WTC11 (cell line): Measurements from ENCODE around the gene LRMDA. TPM values are rescaled to one million over a fixed set of nuclear protein-coding genes. Genes with fewer than 3 reads are reported as not detected.

Experiments used
- ATAC-seq: fragments of 200-7000 bp; cut with Tn5 transposase; 2 replicates; pipeline ENCODE4 v1.10.0; 2021; ENCODE audit warnings: mild to moderate bottlenecking, moderate library complexity
- CTCF ChIA-PET: fragments of 300-600 bp; sonication (Branson Sonifier 250); formaldehyde crosslinking; loops from one replicate; lab custom pipeline; 2021; ENCODE audit warnings: antibody characterized with exemption; lab: Charles Lee
- POLR2A ChIA-PET: fragments of 350-600 bp; sonication (Branson Sonifier 250); formaldehyde crosslinking; loops from one replicate; lab custom pipeline; 2021; ENCODE audit warnings: antibody characterized with exemption; lab: Charles Lee
- DNase-seq: peaks from one replicate; pipeline ENCODE4 v3.0.0; 2021; ENCODE audit warnings: low spot score
- H3K27ac Mint-ChIP-seq: 2 replicates; pipeline ENCODE4 v1.8.0; 2021; ENCODE audit warnings: mixed read lengths
- H3K27me3 Mint-ChIP-seq: 2 replicates; pipeline ENCODE4 v1.8.0; 2021; ENCODE audit warnings: low read depth, mild to moderate bottlenecking, moderate library complexity, mixed read lengths
- H3K36me3 Mint-ChIP-seq: 2 replicates; pipeline ENCODE4 v1.8.0; 2021; ENCODE audit warnings: mixed read lengths
- H3K4me1 Mint-ChIP-seq: 2 replicates; pipeline ENCODE4 v1.8.0; 2022; ENCODE audit warnings: mixed read lengths
- H3K4me3 Mint-ChIP-seq: 2 replicates; pipeline ENCODE4 v1.8.0; 2021; ENCODE audit warnings: mild to moderate bottlenecking, moderate library complexity, mixed read lengths
- H3K9me3 Mint-ChIP-seq: 2 replicates; pipeline ENCODE4 v1.8.0; 2021; ENCODE audit warnings: mixed read lengths
- ESRRA ChIP-seq: sonication (generic); formaldehyde crosslinking; IDR thresholded peaks from 2 replicates; pipeline ENCODE4 v1.8.1; 2022; ENCODE audit warnings: mild to moderate bottlenecking, missing genetic modification reagents, borderline replicate concordance
- FOXP1 ChIP-seq: sonication (generic); formaldehyde crosslinking; IDR thresholded peaks from 2 replicates; pipeline ENCODE4 v1.8.0; 2022; ENCODE audit warnings: missing genetic modification reagents, mild to moderate bottlenecking, moderate library complexity, borderline replicate concordance
- JAZF1 ChIP-seq: fragments of 250-450 bp; sonication (Bioruptor Pico); IDR thresholded peaks from 2 replicates; pipeline ENCODE4 v1.9.0; 2021; ENCODE audit warnings: moderate library complexity, mild to moderate bottlenecking, inconsistent platforms
- JUN ChIP-seq: sonication (generic); formaldehyde crosslinking; IDR thresholded peaks from 2 replicates; pipeline ENCODE4 v1.8.0; 2023; ENCODE audit warnings: mild to moderate bottlenecking, missing genetic modification reagents
- OVOL2 ChIP-seq: fragments of 250-450 bp; sonication (Bioruptor Pico); IDR thresholded peaks from 2 replicates; pipeline ENCODE4 v1.9.0; 2021; ENCODE audit warnings: mild to moderate bottlenecking, borderline replicate concordance
- PRRX2 ChIP-seq: fragments of 250-450 bp; sonication (Bioruptor Pico); IDR thresholded peaks from 2 replicates; pipeline ENCODE4 v1.8.0; 2021; ENCODE audit warnings: mild to moderate bottlenecking
- RELA ChIP-seq: sonication (generic); formaldehyde crosslinking; IDR thresholded peaks from 2 replicates; pipeline ENCODE4 v1.8.1; 2022; ENCODE audit warnings: missing genetic modification reagents, mild to moderate bottlenecking, borderline replicate concordance
- ZNF138 ChIP-seq: sonication (generic); formaldehyde crosslinking; conservative IDR thresholded peaks from 2 replicates; pipeline ENCODE4 v1.8.1; 2022; ENCODE audit warnings: mild to moderate bottlenecking, moderate library complexity, missing genetic modification reagents
- ZNF263 ChIP-seq: sonication (generic); formaldehyde crosslinking; IDR thresholded peaks from 2 replicates; pipeline ENCODE4 v1.8.1; 2022; ENCODE audit warnings: low read depth, mild to moderate bottlenecking, moderate library complexity, missing genetic modification reagents
- ZNF317 ChIP-seq: sonication (generic); formaldehyde crosslinking; IDR thresholded peaks from 2 replicates; pipeline ENCODE4 v1.8.1; 2023; ENCODE audit warnings: low read depth, mild to moderate bottlenecking, moderate library complexity, missing genetic modification reagents, borderline replicate concordance
- ZNF671 ChIP-seq: fragments of 250-450 bp; sonication (Bioruptor Pico); IDR thresholded peaks from 2 replicates; pipeline ENCODE4 v1.8.0; 2021; ENCODE audit warnings: mild to moderate bottlenecking
- total RNA-seq: library from RNA; stranded (reverse); gene quantifications from 3 replicates; pipeline ENCODE4 v1.2.3, GENCODE V29; 2021
- TF ChIP-seq, protein P1 (sequence below): sonication (generic); formaldehyde crosslinking; IDR thresholded peaks from 2 replicates; pipeline ENCODE4 v1.8.1; 2023; ENCODE audit warnings: mild to moderate bottlenecking, missing genetic modification reagents
- TF ChIP-seq, protein P2 (sequence below): sonication (generic); formaldehyde crosslinking; IDR thresholded peaks from 2 replicates; pipeline ENCODE4 v1.8.1; 2023; ENCODE audit warnings: mild to moderate bottlenecking, moderate library complexity, missing genetic modification reagents
- TF ChIP-seq, protein P3 (sequence below): sonication (generic); formaldehyde crosslinking; IDR thresholded peaks from 2 replicates; pipeline ENCODE4 v1.8.1; 2022; ENCODE audit warnings: mild to moderate bottlenecking, moderate library complexity, missing genetic modification reagents
- TF ChIP-seq, protein P4 (sequence below): fragments of 250-450 bp; sonication (Bioruptor Pico); IDR thresholded peaks from 2 replicates; pipeline ENCODE4 v1.9.0; 2021; ENCODE audit warnings: mild to moderate bottlenecking
- TF ChIP-seq, protein P5 (sequence below): sonication (generic); formaldehyde crosslinking; IDR thresholded peaks from 2 replicates; pipeline ENCODE4 v1.8.1; 2022; ENCODE audit warnings: low read depth, mild to moderate bottlenecking, moderate library complexity, missing genetic modification reagents, borderline replicate concordance
- TF ChIP-seq, protein P6 (sequence below): fragments of 250-450 bp; sonication (Bioruptor Pico); conservative IDR thresholded peaks from 2 replicates; pipeline ENCODE4 v1.9.0; 2021; ENCODE audit warnings: mild to moderate bottlenecking
- TF ChIP-seq, protein P7 (sequence below): fragments of 200-600 bp; IDR thresholded peaks from 2 replicates; pipeline ENCODE4 v1.8.0; 2022; ENCODE audit warnings: antibody characterized with exemption
- TF ChIP-seq, protein P8 (sequence below): sonication (generic); formaldehyde crosslinking; IDR thresholded peaks from 2 replicates; pipeline ENCODE4 v1.8.0; 2022; ENCODE audit warnings: mild to moderate bottlenecking, missing genetic modification reagents
- TF ChIP-seq, protein P9 (sequence below): sonication (generic); formaldehyde crosslinking; IDR thresholded peaks from 2 replicates; pipeline ENCODE4 v1.8.0; 2022; ENCODE audit warnings: missing genetic modification reagents

LRMDA gene
- total RNA-seq, 1 experiment from 2014 or later: 0.92 TPM

DNA sequence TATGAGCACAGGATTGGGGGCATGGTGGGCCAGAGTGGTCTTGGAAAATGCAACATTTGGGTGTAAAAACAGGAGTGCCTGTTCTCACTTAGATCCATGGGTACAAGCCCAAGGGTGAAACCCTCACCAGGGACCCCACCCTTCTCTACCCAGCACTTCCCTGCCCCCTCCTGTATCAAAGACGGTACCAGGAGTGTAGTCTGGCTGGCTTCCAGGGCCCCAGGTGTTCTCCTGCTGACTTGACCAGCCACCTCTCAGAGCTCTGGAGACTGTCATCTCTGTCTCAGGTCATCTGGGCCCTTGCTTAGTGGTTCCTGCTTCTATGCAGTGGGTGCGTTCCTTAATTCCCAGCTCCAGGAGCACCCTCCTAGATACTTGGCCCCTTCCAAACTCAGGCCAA is 447.2 kb downstream of the LRMDA start:
- Mint-ChIP-seq H3K36me3 (no peaks in the 10 kb centered on the region), H3K4me3 (no peak overlapping the region), H3K27ac (no peak overlapping the region), H3K4me1 (peaks cover 15% of the 10 kb centered on the region), H3K9me3 (peaks cover 11% of the 10 kb centered on the region), H3K27me3 (peaks cover 3% of the 10 kb centered on the region; the same call in 1 of the 2 replicates)
- no peak for TF ChIP-seq FOXP1 (CRISPR knock-in tag)
- TF ChIP-seq, protein P1, sequence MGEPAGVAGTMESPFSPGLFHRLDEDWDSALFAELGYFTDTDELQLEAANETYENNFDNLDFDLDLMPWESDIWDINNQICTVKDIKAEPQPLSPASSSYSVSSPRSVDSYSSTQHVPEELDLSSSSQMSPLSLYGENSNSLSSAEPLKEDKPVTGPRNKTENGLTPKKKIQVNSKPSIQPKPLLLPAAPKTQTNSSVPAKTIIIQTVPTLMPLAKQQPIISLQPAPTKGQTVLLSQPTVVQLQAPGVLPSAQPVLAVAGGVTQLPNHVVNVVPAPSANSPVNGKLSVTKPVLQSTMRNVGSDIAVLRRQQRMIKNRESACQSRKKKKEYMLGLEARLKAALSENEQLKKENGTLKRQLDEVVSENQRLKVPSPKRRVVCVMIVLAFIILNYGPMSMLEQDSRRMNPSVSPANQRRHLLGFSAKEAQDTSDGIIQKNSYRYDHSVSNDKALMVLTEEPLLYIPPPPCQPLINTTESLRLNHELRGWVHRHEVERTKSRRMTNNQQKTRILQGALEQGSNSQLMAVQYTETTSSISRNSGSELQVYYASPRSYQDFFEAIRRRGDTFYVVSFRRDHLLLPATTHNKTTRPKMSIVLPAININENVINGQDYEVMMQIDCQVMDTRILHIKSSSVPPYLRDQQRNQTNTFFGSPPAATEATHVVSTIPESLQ (CRISPR knock-in tag): no peak
- TF ChIP-seq PRRX2: no peak
- no peak for TF ChIP-seq ESRRA
- no peak for TF ChIP-seq OVOL2 (CRISPR knock-in tag)
- TF ChIP-seq ZNF317: no peak
- TF ChIP-seq ZNF263 (CRISPR knock-in tag): no peak
- no peak for TF ChIP-seq RELA (CRISPR knock-in tag)
- no peak for TF ChIP-seq ZNF671 (CRISPR knock-in tag)
- TF ChIP-seq JAZF1 (CRISPR knock-in tag): no peak
- TF ChIP-seq, protein P2, sequence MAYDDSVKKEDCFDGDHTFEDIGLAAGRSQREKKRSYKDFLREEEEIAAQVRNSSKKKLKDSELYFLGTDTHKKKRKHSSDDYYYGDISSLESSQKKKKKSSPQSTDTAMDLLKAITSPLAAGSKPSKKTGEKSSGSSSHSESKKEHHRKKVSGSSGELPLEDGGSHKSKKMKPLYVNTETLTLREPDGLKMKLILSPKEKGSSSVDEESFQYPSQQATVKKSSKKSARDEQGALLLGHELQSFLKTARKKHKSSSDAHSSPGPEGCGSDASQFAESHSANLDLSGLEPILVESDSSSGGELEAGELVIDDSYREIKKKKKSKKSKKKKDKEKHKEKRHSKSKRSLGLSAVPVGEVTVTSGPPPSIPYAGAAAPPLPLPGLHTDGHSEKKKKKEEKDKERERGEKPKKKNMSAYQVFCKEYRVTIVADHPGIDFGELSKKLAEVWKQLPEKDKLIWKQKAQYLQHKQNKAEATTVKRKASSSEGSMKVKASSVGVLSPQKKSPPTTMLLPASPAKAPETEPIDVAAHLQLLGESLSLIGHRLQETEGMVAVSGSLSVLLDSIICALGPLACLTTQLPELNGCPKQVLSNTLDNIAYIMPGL (CRISPR knock-in tag): no peak
- TF ChIP-seq, protein P3, sequence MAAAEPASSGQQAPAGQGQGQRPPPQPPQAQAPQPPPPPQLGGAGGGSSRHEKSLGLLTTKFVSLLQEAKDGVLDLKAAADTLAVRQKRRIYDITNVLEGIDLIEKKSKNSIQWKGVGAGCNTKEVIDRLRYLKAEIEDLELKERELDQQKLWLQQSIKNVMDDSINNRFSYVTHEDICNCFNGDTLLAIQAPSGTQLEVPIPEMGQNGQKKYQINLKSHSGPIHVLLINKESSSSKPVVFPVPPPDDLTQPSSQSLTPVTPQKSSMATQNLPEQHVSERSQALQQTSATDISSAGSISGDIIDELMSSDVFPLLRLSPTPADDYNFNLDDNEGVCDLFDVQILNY (CRISPR knock-in tag): no peak
- no peak for TF ChIP-seq JUN (CRISPR knock-in tag)
- TF ChIP-seq, protein P4, sequence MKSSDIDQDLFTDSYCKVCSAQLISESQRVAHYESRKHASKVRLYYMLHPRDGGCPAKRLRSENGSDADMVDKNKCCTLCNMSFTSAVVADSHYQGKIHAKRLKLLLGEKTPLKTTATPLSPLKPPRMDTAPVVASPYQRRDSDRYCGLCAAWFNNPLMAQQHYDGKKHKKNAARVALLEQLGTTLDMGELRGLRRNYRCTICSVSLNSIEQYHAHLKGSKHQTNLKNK (CRISPR knock-in tag): no peak
- TF ChIP-seq, protein P5, sequence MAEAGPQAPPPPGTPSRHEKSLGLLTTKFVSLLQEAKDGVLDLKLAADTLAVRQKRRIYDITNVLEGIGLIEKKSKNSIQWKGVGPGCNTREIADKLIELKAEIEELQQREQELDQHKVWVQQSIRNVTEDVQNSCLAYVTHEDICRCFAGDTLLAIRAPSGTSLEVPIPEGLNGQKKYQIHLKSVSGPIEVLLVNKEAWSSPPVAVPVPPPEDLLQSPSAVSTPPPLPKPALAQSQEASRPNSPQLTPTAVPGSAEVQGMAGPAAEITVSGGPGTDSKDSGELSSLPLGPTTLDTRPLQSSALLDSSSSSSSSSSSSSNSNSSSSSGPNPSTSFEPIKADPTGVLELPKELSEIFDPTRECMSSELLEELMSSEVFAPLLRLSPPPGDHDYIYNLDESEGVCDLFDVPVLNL (CRISPR knock-in tag): no peak
- no peak for TF ChIP-seq ZNF138 (CRISPR knock-in tag)
- TF ChIP-seq, protein P6, sequence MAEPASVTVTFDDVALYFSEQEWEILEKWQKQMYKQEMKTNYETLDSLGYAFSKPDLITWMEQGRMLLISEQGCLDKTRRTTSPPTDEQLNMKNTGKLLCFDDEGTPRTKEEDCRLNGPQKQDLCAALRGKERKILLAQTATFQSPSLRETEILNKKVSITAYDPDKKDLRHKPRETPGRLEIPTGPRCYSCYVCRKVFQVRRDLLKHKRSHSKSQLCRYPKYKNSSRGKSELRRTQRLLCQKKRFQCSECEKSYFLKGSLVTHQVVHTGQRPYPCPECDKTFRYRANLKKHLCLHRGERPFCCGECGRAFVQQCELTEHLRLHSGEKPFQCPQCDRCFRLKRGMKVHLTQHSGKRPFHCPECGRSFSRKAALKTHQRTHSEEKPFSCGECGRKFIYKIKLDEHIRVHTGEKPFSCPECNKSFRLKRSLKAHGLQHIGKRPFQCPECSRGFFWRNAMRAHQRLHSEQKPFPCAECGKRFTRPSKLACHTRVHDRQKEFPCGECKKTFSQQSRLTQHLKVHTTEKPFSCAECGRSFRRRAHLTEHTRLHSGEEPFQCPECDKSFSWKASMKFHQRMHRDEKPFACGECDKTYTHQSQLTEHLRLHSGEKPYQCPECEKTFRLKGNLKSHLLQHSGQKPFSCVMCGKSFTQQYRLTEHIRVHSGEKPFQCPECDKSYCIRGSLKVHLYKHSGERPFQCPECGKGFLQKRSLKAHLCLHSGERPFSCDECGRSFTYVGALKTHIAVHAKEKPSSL (CRISPR knock-in tag): no peak
- TF ChIP-seq, protein P7, sequence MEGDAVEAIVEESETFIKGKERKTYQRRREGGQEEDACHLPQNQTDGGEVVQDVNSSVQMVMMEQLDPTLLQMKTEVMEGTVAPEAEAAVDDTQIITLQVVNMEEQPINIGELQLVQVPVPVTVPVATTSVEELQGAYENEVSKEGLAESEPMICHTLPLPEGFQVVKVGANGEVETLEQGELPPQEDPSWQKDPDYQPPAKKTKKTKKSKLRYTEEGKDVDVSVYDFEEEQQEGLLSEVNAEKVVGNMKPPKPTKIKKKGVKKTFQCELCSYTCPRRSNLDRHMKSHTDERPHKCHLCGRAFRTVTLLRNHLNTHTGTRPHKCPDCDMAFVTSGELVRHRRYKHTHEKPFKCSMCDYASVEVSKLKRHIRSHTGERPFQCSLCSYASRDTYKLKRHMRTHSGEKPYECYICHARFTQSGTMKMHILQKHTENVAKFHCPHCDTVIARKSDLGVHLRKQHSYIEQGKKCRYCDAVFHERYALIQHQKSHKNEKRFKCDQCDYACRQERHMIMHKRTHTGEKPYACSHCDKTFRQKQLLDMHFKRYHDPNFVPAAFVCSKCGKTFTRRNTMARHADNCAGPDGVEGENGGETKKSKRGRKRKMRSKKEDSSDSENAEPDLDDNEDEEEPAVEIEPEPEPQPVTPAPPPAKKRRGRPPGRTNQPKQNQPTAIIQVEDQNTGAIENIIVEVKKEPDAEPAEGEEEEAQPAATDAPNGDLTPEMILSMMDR: no peak
- TF ChIP-seq, protein P8, sequence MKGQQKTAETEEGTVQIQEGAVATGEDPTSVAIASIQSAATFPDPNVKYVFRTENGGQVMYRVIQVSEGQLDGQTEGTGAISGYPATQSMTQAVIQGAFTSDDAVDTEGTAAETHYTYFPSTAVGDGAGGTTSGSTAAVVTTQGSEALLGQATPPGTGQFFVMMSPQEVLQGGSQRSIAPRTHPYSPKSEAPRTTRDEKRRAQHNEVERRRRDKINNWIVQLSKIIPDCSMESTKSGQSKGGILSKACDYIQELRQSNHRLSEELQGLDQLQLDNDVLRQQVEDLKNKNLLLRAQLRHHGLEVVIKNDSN (CRISPR knock-in tag): no peak
- TF ChIP-seq, protein P9, sequence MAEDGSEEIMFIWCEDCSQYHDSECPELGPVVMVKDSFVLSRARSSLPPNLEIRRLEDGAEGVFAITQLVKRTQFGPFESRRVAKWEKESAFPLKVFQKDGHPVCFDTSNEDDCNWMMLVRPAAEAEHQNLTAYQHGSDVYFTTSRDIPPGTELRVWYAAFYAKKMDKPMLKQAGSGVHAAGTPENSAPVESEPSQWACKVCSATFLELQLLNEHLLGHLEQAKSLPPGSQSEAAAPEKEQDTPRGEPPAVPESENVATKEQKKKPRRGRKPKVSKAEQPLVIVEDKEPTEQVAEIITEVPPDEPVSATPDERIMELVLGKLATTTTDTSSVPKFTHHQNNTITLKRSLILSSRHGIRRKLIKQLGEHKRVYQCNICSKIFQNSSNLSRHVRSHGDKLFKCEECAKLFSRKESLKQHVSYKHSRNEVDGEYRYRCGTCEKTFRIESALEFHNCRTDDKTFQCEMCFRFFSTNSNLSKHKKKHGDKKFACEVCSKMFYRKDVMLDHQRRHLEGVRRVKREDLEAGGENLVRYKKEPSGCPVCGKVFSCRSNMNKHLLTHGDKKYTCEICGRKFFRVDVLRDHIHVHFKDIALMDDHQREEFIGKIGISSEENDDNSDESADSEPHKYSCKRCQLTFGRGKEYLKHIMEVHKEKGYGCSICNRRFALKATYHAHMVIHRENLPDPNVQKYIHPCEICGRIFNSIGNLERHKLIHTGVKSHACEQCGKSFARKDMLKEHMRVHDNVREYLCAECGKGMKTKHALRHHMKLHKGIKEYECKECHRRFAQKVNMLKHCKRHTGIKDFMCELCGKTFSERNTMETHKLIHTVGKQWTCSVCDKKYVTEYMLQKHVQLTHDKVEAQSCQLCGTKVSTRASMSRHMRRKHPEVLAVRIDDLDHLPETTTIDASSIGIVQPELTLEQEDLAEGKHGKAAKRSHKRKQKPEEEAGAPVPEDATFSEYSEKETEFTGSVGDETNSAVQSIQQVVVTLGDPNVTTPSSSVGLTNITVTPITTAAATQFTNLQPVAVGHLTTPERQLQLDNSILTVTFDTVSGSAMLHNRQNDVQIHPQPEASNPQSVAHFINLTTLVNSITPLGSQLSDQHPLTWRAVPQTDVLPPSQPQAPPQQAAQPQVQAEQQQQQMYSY (CRISPR knock-in tag): no peak
- ChIA-PET CTCF (no interaction called here), POLR2A (no interaction called here)
- ATAC-seq (no peak), DNase-seq (no peak)
